Tongue (tissue), 2 donors: Measurements from ENCODE around the gene EEF1B2. TPM values are rescaled to one million over a fixed set of nuclear protein-coding genes. Genes with fewer than 3 reads are reported as not detected.
"Not testable (repeated sequence)": the region's sequence is repeated elsewhere in the genome, so short reads cannot be mapped to it uniquely, and the experiment has no call there.

Source experiments
- DNase-seq: peaks from one replicate; pipeline ENCODE4 v3.0.0-alpha.2; 2015
- total RNA-seq: library from RNA; depleted of rRNA; stranded (reverse); fragments of >200 nt; gene quantifications from one replicate; pipeline ENCODE4 v1.2.3, GENCODE V29; 2014

Gene EEF1B2
- total RNA-seq, 1 donor from 2014 or later: 358 TPM

- peak; percentile 81 for DNase-seq
Measured at GRCh38 chr2:206164261-206164862, 4.7 kb downstream of the EEF1B2 start.

GRCh38 chr2:206168230-206168629, 8.5 kb downstream of the EEF1B2 start:
- DNase-seq: not testable (repeated sequence)

- DNase-seq: not testable (repeated sequence)
Measured at GRCh38 chr2:206171624-206172397, 12.1 kb downstream of the EEF1B2 start.

GRCh38 chr2:206173147-206173546, 13.5 kb downstream of the EEF1B2 start:
- DNase-seq: no peak

GRCh38 chr2:206176121-206176520, 16.4 kb downstream of the EEF1B2 start:
- no peak for DNase-seq

GRCh38 chr2:206176901-206177300, 17.2 kb downstream of the EEF1B2 start:
- DNase-seq: no peak

GRCh38 chr2:206181526-206181925, 21.8 kb downstream of the EEF1B2 start:
- DNase-seq: not testable (repeated sequence)

- DNase-seq: peak; percentile 61
Measured at GRCh38 chr2:206189691-206190090, 30.0 kb downstream of the EEF1B2 start.

- no peak for DNase-seq
Measured at GRCh38 chr2:206190111-206190510, 30.4 kb downstream of the EEF1B2 start.

GRCh38 chr2:206190689-206191088, 31.0 kb downstream of the EEF1B2 start:
- no peak for DNase-seq

GRCh38 chr2:206192157-206192556, 32.5 kb downstream of the EEF1B2 start:
- no peak for DNase-seq

- no peak for DNase-seq
Measured at GRCh38 chr2:206193671-206194357, 34.1 kb downstream of the EEF1B2 start.

GRCh38 chr2:206198677-206199076, 39.0 kb downstream of the EEF1B2 start:
- peak; percentile 17 for DNase-seq

GRCh38 chr2:206201075-206201848, 41.6 kb downstream of the EEF1B2 start:
- no peak for DNase-seq

- DNase-seq: no peak
Measured at GRCh38 chr2:206202446-206202845, 42.8 kb downstream of the EEF1B2 start.

GRCh38 chr2:206203331-206203730, 43.6 kb downstream of the EEF1B2 start:
- DNase-seq: no peak

- DNase-seq: no peak
Measured at GRCh38 chr2:206204710-206205109, 45.0 kb downstream of the EEF1B2 start.

GRCh38 chr2:206207316-206207715, 47.6 kb downstream of the EEF1B2 start:
- not testable (repeated sequence) for DNase-seq

GRCh38 chr2:206208900-206209299, 49.2 kb downstream of the EEF1B2 start:
- no peak for DNase-seq

- no peak for DNase-seq
Measured at GRCh38 chr2:206211657-206212255, 52.1 kb downstream of the EEF1B2 start.
